Sigmoid colon (tissue), 7 donors: ENCODE measurements around the gene MSLN. TPM values are rescaled to one million over a fixed set of nuclear protein-coding genes. Genes with fewer than 3 reads are reported as not detected.

Experiments
- DNase-seq: peaks from one replicate; pipeline ENCODE4 v3.0.0-alpha.2; 2019
- H3K27ac ChIP-seq, 4 donors: fragments of 200-600 bp; sonication (generic); one replicate each; pipeline ENCODE4 v1.5.1; 2016 to 2019; ENCODE audit warnings: mild to moderate bottlenecking in 1 of 4
- H3K27me3 ChIP-seq, 3 donors: fragments of 200-600 bp; sonication (generic); one replicate each; pipeline ENCODE4 v1.5.1; 2019; ENCODE audit warnings: mild to moderate bottlenecking in 1 of 3
- H3K36me3 ChIP-seq, 4 donors: fragments of 200-600 bp; sonication (generic); one replicate each; pipeline ENCODE4 v1.5.1; 2016 to 2019
- H3K4me1 ChIP-seq, 4 donors: fragments of 200-600 bp; sonication (generic); one replicate each; pipeline ENCODE4 v1.5.1; 2017 to 2019
- H3K4me3 ChIP-seq, 4 donors: fragments of 200-600 bp; sonication (generic); one replicate each; pipeline ENCODE4 v1.5.1; 2017 to 2019; ENCODE audit warnings: mild to moderate bottlenecking in 2 of 4, moderate library complexity in 1 of 4
- H3K9me3 ChIP-seq, 4 donors: fragments of 200-600 bp in 3 of 4; sonication (generic) in 3 of 4; one replicate each; pipeline versions ENCODE4 v1.5.1 to v1.6.1; 2013 to 2019
- EP300 ChIP-seq, 4 donors: sonication (generic); formaldehyde crosslinking; IDR thresholded peaks; one replicate each; pipeline ENCODE4 v1.6.1; 2017; ENCODE audit warnings: antibody characterized with exemption in 4 of 4
- POLR2A ChIP-seq, 2 donors: fragments of 450-650 bp; IDR thresholded peaks; one replicate each; pipeline ENCODE4 v1.6.1; 2016; ENCODE audit warnings: antibody characterized with exemption in 2 of 2, mild to moderate bottlenecking in 2 of 2, moderate library complexity in 2 of 2
- POLR2AphosphoS5 ChIP-seq, 4 donors: sonication (generic); formaldehyde crosslinking; IDR thresholded peaks; one replicate each; pipeline ENCODE4 v1.6.1; 2017; ENCODE audit warnings: antibody characterized with exemption in 4 of 4
- WGBS, 2 donors: extraction: QIAGEN DNeasy Blood & Tissue Kit; methylation state at CpG; one replicate each; pipeline ENCODE4 v1.1.7; 2013; 5-methylcytosine and 5-hydroxymethylcytosine counted together
- intact Hi-C: fragments of 100-400 bp; cut with DNase I; formaldehyde crosslinking; loops from one replicate; pipeline ENCODE4 v1.15.1; 2023
- polyA plus RNA-seq, 3 donors: library from polyadenylated mRNA; stranded (reverse); fragments of 200-250 nt; gene quantifications; one replicate each; pipeline ENCODE4 v1.2.3, GENCODE V29; 2013
- total RNA-seq, 4 donors: library from RNA; depleted of rRNA; stranded (reverse); fragments of >200 nt; gene quantifications; one replicate each; pipeline ENCODE4 v1.1.0, GENCODE V29; 2016
- TF ChIP-seq, protein P1 (sequence below), 4 experiments: fragments of 450-650 bp in 3 of 4; fragments of 200-600 bp in 1 of 4; IDR thresholded peaks; one replicate each; pipeline ENCODE4 v1.5.1; 2016 to 2019; ENCODE audit warnings: antibody characterized with exemption in 4 of 4, mild to moderate bottlenecking in 3 of 4, moderate library complexity in 2 of 4
- donor health status: healthy with polysubstance abuse.
- donor health status: Bipolar disorder and iron deficiency.
- donor health status: healthy.

Gene MSLN
- total and polyA plus RNA-seq, 7 donors: 0.54 to 3.5 (median 1.2) TPM; not detected in 3

DNA sequence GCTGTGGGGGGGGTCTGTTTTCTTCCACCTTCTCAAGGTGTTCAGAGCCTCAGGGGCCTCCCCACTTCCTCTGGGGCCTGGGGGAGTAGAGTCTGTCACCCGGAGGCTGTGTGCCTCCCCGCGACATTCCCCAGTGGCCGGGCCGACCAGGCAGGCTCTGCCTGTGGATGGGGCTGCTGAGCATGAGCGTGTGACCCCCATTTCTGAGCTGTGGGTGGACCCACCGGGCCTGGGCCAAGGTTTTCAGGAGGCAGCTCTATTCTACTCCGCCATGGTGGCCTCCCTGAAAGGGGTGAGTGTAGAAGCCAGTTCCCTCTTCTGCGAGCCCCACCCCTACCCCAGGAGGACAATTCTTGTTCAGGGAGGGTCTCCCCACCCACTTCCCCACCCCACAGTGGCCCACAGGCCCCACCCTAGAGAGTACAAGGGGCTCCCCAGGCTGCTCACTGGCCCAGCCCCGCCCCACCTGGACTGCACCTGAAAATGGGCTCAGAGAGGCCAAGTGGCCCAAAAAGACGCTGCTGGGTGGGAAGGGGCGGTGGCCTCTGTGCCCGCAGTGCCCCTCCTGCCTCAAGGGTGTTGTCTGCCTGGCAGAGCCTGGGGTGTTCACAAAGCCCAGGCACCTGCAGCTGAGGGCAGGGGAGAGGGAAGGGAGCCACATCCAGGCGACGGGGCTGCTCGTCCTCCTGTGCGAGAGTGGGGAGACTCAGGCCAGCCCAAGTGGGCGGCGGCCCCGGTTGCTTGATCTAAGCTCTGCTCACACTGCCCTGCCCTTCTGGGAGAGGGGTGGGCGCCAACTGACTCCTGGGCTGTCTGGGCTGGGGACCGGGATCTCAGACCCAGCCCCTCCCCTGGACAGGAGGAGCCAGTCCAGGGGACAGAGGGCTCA lies 1.3 kb downstream of the MSLN start:
- no peaks in the 10 kb centered on the region for H3K9me3 ChIP-seq
- H3K4me1 ChIP-seq: no peaks in the 10 kb centered on the region
- intact Hi-C loops: no loop called here
- H3K27me3 ChIP-seq: peaks cover 0 to 19% (median 0%) of the 10 kb centered on the region in 3 donors
- no peak overlapping the region for H3K4me3 ChIP-seq
- H3K27ac ChIP-seq: no peak overlapping the region
- no peaks in the 10 kb centered on the region for H3K36me3 ChIP-seq
- WGBS, 2 donors: 26 to 63% methylated on average over 22 of the region's 22 CpGs
- DNase-seq: no peak
- TF ChIP-seq EP300 (IDR thresholded peaks at IDR 0.05): no peak
- TF ChIP-seq POLR2A (IDR thresholded peaks at IDR 0.05): no peak
- no peak for TF ChIP-seq POLR2AphosphoS5 (IDR thresholded peaks at IDR 0.05)
- TF ChIP-seq, protein P1, sequence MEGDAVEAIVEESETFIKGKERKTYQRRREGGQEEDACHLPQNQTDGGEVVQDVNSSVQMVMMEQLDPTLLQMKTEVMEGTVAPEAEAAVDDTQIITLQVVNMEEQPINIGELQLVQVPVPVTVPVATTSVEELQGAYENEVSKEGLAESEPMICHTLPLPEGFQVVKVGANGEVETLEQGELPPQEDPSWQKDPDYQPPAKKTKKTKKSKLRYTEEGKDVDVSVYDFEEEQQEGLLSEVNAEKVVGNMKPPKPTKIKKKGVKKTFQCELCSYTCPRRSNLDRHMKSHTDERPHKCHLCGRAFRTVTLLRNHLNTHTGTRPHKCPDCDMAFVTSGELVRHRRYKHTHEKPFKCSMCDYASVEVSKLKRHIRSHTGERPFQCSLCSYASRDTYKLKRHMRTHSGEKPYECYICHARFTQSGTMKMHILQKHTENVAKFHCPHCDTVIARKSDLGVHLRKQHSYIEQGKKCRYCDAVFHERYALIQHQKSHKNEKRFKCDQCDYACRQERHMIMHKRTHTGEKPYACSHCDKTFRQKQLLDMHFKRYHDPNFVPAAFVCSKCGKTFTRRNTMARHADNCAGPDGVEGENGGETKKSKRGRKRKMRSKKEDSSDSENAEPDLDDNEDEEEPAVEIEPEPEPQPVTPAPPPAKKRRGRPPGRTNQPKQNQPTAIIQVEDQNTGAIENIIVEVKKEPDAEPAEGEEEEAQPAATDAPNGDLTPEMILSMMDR (IDR thresholded peaks at IDR 0.05): no peak

DNA sequence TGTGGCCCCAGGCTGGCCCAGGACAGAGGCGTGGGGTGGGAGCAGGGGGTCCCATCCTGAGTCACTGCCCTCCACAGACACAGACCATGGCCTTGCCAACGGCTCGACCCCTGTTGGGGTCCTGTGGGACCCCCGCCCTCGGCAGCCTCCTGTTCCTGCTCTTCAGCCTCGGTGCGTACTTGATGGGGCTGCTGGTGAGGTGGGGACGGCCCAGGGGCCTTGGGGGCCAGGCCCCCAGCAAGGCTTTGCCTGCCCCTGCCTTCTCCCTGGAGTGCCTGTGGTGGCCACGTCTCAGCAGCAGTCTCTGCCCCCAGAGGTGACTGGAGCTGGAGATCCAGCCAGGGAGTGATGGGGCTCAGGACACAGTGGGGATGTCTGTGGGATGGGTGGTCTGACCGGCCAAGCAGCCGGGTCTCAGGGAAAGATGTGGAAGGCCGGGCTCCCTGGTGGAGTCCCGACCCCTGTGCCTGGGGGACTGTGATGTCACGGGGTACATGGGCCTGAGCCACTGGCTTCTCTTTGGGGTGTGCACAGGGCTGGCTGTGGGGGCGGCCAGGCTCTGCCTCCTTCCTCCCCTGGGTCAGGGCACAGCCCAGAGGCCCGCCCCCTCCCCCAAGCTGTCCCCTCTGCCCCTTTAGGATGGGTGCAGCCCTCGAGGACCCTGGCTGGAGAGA lies 2.2 kb downstream of the MSLN start:
- no peaks in the 10 kb centered on the region for H3K36me3 ChIP-seq
- TF ChIP-seq POLR2A (IDR thresholded peaks at IDR 0.05) (no peak), POLR2AphosphoS5 (IDR thresholded peaks at IDR 0.05) (no peak), EP300 (IDR thresholded peaks at IDR 0.05) (no peak)
- TF ChIP-seq, protein P1 (IDR thresholded peaks at IDR 0.05): no peak
- H3K27ac ChIP-seq: no peak overlapping the region
- intact Hi-C loops: no loop called here
- 62 to 80% methylated on average over 17 of the region's 17 CpGs for WGBS, 2 donors
- no peaks in the 10 kb centered on the region for H3K4me1 ChIP-seq
- DNase-seq: no peak
- H3K4me3 ChIP-seq: no peak overlapping the region
- H3K9me3 ChIP-seq: no peaks in the 10 kb centered on the region
- H3K27me3 ChIP-seq: peaks cover 0 to 19% (median 0%) of the 10 kb centered on the region in 3 donors

DNA sequence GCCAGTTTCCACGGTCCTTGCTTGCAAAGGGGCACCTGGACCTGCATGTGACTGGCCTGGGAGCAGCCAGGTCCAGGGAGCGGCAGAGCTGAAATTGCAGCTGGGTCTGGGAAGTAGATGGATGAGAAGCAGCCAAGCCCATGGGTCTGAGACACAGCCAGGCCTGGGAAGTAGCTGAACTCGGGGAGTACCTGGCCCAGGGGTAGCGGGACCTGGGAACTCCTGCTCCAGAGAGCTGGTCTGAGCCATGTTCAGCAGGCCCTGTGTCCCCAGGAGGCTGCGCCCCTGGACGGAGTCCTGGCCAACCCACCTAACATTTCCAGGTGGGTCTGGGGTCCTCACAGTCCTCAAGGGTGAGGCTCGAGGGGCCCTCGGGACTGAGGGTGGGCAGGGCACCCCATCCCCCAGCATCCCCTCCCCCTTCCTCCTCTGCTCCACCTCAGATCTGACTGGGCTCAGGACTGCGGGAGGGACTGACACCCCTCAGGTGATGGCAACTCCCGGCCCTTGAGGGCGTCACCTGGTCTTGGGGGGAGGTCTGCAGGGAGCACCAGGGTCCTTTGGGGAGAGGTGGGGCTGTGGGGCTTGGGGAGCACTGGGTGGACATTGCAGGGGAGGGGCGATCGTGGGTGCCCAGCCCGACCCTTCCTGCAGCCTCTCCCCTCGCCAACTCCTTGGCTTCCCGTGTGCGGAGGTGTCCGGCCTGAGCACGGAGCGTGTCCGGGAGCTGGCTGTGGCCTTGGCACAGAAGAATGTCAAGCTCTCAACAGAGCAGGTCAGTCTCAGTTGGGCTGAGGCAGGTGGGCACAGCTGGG lies 3.0 kb downstream of the MSLN start:
- Histone ChIP-seq H3K9me3 (no peaks in the 10 kb centered on the region), H3K27ac (no peak overlapping the region), H3K36me3 (no peaks in the 10 kb centered on the region), H3K27me3 (peaks cover 0 to 19% (median 0%) of the 10 kb centered on the region in 3 donors), H3K4me1 (no peaks in the 10 kb centered on the region), H3K4me3 (no peak overlapping the region)
- WGBS, 2 donors: 54 to 81% methylated on average over 21 of the region's 21 CpGs
- DNase-seq: no peak
- TF ChIP-seq, protein P1 (IDR thresholded peaks at IDR 0.05): no peak
- no peak for TF ChIP-seq EP300 (IDR thresholded peaks at IDR 0.05)
- TF ChIP-seq POLR2A (IDR thresholded peaks at IDR 0.05): no peak
- TF ChIP-seq POLR2AphosphoS5 (IDR thresholded peaks at IDR 0.05): no peak
- intact Hi-C loops: no loop called here

DNA sequence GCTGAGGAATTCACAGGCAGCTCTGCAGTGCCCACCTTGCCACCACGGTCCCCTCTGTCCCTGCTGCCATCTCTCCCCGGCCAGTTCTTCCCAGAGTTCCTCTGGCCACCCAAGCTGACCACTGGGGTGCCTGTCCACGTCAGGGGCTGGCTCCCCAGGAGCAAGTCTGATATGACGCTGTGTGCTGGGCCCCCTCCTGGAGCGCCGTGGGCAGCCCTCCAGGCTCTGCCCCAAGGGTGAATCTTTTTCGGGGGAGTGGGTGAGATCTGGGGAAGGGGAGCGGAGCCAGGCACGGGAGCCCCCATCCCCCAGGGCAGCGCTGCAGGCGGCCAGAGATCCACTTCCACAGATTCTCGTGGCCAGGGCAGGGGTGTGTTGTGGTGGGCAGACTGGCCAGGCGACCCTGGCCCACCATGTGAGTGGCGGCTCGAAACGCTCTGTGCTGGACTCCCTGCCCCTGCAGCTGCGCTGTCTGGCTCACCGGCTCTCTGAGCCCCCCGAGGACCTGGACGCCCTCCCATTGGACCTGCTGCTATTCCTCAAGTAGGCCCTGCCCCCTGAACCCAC lies 3.7 kb downstream of the MSLN start:
- intact Hi-C loops: no loop called here
- Histone ChIP-seq H3K4me3 (no peak overlapping the region), H3K36me3 (no peaks in the 10 kb centered on the region), H3K27ac (no peak overlapping the region), H3K27me3 (peaks cover 0 to 25% (median 0%) of the 10 kb centered on the region in 3 donors), H3K4me1 (no peaks in the 10 kb centered on the region), H3K9me3 (no peaks in the 10 kb centered on the region)
- WGBS, 2 donors: 70 to 81% methylated on average over 20 of the region's 20 CpGs
- TF ChIP-seq EP300 (IDR thresholded peaks at IDR 0.05) (no peak), POLR2AphosphoS5 (IDR thresholded peaks at IDR 0.05) (no peak), POLR2A (IDR thresholded peaks at IDR 0.05) (no peak)
- TF ChIP-seq, protein P1 (IDR thresholded peaks at IDR 0.05): no peak
- no peak for DNase-seq
